OCI-M1 (cell line): ENCODE results near the gene KLHL29.
A peak's percentile ranks its signal among the peaks of the same experiment; 100 is the strongest.

Source experiments
- DNase-seq: peaks from one replicate; lab custom pipeline; 2025; lab: John Stamatoyannopoulos, UW

Gene KLHL29

DNA sequence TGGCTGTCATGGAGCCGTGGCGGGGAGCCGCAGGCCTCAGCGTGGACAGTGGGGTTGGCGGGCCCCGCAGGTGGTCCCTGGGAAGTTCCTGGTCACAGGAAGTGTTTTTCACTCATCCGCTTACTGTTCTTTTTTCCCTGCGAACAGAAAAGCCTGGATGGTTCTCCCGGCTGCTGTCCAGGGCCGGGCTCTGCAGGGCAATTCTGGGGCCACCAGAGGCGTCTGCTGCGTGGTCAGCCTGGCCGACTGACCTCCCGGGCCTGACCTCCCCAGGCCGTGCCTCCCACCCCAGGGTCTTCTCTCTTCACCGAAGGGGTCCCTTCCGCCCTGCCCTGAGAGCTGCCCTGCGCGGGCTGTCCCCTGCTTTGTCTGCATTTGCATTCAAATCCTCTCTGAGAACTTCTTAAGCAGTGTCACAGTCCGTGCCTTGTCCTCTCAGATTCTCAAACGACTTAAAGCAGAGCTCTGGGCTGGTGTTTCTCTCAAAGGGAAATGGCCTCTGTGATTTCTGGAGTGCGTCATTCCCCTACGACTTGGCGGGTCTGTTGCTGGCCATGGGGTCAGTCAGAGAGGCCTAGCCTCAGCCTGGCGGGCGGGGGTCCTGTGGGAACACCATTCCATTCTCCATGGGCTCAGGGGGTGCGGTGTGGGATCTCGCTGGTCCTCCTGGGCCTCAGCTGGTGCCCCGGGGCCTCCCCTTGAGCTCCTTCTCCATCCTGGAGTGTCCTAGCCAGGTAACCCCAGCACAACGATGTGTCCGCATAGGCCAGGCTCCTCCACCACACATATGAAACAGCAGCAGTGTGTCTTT, 38.3 kb downstream of the KLHL29 start:
- DNase-seq = no peak

DNA sequence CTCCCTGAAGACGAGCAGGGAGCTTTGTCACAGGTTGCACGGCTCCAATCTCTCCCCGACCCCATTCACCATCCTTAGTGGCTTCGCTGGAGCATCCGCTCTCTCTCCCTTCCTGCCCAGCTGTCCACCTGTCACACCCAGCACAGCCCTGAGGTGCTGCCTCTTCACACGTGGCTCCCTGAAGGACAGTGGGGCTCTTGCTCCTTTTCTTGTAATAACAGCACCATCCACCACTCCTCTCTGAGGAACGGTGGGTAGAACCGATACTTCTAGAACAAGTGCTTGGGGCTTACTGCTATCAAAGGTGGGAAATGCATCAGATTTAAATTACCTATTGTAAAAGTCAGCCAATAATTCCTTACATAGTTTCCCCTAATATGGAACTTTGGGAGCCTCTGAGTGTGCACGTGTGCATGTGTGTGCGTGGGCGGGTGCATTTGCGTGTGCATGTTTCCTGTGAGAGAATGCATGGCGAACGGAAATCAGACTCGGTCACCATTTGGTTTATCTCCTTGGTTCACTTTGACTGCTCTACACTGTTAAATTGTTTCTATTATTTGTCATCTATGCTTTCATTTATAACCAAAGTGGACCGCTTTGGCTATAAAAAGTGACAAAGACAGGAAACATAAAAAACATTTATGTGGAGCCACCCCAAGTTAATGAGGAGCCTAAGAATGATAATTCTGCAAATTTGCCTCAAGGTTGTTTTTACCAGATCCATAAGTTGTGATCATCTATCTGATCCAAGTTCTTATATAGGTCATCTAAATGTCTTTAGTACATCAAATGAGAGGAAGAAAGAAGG, 39.1 kb downstream of the KLHL29 start:
- no peak for DNase-seq

DNA sequence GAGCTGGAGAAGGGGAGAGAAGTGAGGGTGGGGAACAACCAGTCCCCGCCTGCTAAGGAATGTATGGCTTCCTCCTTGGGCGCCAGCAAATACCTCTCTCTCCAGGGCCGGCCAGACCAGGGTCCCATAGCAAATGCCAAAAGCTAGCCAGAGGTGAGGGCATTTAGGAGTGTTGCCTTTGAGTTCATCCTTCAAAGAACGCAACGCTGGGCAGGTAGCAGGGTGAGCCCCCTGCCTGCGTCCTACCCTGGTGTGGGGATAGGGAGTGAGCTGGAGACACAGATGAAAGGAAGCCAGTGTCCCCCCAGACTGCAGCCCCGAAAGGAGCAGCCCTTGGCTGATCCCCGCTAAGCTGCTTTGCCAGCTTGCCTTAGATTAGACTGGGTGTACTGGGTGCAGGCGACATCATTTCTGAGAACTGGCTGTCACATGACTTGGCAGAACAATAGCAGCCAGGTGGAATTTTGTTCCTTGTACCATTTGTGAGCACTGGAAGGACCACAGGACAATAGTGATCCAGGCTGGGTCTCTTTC, 40.4 kb downstream of the KLHL29 start:
- no peak for DNase-seq

DNA sequence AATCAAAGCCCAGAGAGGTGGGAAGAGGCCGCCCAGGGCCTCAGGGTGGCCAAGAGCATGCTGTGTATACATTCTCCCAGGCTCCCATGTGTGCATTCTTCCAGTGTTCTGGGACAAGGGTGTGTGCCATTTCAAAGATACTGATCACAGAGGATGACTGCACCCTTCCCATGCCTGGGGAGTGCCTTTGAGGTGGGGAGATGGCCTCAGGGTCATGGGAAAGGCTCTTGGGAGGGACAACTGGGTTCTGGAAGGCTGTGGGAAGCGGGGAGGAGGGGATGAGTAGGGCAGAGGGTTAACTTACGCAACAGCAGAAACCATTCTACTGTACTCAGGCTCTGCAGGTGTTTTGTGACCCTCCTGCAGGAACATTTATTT, 40.9 kb downstream of the KLHL29 start:
- no peak for DNase-seq

DNA sequence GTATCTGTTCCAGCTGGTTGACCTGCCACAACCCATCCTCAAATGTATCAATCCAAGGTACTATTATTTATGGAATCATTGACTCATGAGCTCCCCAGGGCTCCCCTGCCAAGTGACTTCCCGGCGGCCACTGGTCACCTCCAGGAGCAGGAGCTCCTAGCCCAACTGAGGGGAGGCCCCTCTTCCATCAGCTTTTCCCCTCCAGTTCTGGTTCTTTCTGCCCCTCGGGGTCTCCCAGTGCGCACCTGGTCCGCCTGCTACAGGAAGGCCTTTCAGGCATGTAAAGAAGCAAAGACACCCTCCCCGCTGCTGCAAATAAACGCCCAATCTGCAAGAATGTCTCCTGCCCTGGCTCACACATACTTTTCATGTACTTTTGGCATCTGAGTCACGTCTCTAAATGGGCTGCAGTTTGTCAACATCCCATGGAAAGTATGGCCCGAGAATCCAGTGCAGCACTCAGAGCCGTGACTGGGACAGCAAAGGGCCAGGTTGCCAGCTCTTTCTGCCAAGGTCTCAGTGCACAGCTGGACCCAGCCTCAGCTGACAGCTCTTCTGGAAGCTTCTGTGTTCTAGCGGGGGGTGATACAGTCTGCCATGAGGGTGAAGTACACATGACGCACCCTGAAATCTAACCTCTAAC, 41.4 kb downstream of the KLHL29 start:
- no peak for DNase-seq

DNA sequence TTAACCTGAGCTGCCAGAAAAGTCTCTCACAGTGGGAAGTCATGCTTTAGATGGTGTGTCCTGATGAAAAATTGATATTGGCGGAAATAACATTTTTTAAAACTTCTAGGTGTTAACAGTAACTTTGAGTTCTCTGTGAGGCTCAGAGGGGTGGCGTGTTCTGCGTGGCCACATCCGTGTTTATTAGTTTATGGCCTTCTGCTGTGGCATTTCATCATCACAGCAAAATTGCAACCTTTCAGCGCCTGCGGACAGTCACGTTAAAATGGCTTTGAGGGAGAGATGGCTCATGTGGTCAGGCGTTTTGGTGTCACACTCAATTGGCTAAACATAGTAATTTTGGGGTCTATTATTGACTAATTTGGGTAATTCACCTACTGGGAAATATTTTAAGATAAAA, 42.4 kb downstream of the KLHL29 start:
- DNase-seq = no peak

DNA sequence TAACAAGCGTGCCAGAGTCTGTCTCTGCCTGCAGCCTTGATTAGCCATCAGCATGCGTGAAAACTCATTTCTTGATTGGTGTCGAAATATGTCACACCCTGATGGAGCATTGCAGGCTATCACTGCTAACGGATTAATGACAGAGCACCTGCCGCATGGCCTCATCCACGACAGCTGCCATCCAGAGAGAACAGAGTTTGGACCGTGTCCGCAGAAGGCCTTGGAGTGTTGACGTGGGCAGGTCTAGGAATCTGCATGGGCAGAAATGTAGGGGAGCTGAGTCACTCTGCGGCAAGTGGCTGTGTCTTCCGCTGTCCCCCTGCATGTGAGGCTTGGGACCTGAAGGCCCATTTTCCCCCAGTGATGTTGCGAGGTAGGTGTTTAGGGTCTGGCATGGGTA, 43.0 kb downstream of the KLHL29 start:
- DNase-seq = no peak

DNA sequence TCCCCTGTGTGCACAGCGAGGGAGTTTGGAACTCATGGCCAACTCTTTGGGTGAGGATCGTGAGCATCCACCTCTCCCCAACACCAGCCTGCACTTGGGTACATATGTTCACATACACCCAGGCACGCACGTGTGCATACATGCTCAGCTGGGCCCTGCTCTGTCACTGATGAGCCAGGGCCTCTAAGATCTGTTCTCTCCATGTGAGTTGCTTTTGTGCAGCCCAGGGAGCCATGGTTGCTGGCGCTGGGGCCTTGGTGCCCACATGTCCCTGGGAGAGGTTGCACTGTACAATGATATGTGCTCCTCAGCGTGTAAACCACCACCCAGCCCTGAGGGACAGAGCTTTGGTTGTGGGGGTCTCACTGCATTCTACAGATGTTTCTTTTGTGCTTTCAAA, 44.1 kb downstream of the KLHL29 start:
- DNase-seq = no peak

DNA sequence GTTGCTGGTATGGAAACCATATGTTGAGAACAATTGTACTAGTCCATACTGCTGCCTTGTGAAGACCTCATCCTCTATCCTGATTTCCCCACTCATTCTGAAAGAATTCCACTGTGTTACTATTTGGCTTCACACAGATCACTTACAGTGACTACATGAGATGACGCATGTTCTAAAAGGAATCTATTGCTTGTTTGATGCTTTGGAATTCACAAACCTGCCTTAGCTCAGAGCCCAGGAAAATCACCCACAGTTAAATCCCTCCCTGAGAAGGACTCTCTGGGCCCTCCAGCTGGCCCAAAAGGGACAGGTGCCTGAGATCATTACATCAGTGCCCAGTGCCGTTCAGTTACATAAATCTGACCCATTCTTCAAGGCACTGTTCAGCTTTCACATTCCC, 45.3 kb downstream of the KLHL29 start:
- no peak for DNase-seq

DNA sequence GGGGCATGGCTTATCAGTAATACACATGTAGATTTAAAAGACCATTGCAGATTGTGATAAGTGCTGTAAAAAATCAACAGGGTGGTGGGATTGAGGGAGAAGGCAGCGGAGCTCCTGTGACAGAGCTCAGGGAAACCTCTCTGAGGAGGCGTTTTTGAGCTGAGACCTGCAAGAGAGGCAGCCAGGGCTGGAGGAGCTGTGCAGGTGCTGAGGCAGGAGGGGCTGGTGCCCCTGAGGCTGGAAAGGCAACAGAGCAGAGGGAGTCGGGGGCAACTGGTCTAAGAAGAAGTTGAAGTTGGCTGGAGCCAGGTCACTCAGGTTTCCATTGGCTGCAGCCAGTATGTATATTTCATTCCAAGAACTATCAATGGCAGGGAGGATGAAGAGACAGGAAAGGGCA, 47.6 kb downstream of the KLHL29 start:
- DNase-seq = no peak

DNA sequence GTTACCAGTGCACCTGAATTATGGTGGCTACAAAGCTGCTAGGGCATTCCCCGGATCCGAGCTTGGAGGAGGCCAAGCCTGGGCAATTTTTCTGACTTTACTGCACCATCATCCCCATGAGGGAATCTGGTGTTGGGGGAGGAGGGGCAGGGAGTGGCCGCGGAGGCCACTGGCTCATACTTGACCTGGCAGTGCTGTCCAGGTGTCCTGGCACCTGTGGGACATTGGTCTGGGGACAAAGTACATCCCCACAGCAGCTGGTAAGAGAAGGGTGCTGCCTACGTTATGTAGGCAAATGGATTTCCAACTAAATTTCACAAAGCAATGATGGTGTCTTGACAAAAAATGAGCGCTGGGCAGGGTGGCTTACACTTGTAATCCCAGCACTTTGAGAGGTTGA, 48.3 kb downstream of the KLHL29 start:
- DNase-seq = no peak

DNA sequence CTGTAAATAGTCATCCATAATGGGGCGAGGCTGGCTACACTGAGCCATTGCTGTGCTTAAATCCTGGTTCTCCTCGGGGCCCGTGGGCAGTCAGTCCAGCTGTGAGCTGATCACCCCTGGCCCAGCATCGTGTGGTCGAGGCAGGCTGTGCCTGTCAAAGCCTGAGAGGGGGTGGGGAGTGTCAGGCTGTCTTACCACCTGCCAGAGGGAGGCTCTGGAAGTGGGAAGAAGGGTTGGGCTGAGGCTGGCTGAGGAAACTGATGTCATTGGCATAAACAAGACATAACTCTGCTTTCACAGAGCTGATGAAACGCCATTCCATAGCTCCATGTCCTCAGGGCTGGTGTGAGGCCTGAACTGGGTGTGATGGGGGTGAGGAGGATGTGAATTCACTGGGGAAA, 49.7 kb downstream of the KLHL29 start:
- DNase-seq = no peak

DNA sequence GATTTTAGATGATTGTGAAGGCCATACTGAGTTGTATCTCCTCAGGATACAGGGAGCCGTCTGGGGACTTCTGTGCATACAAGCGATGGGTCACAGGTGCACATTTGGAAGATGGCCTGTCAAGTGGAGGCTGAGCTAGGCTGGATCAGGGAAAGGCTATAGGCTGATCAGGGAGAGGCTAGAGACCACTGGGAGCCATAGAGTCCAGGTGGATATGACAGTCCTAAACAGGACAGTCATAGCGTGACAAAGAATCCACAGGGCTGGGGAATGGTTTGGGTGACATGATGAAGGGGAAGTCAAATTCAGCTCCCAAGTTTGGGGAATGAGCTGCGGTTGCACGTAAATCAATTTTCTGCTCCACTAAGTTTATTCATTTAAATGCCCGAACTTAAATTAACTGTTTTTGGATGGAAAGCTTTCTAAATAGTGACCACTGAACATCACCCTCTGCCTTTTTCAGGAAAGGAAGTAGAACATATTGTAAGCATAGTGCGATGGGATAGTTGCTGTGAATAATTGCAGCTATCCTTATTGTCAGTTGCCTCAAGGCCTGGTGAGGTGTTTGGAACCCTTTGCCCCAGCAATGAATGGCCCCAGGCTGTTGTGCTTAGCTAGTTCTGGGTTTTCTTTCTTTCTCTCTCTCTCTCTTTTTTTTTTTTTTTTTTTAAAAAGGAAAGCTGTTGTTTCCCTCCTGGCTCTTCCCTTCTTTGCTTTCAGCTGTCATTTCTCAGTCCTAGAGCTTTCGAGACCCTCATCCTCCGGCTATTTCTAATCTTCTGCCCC, 50.5 kb downstream of the KLHL29 start:
- no peak for DNase-seq

DNA sequence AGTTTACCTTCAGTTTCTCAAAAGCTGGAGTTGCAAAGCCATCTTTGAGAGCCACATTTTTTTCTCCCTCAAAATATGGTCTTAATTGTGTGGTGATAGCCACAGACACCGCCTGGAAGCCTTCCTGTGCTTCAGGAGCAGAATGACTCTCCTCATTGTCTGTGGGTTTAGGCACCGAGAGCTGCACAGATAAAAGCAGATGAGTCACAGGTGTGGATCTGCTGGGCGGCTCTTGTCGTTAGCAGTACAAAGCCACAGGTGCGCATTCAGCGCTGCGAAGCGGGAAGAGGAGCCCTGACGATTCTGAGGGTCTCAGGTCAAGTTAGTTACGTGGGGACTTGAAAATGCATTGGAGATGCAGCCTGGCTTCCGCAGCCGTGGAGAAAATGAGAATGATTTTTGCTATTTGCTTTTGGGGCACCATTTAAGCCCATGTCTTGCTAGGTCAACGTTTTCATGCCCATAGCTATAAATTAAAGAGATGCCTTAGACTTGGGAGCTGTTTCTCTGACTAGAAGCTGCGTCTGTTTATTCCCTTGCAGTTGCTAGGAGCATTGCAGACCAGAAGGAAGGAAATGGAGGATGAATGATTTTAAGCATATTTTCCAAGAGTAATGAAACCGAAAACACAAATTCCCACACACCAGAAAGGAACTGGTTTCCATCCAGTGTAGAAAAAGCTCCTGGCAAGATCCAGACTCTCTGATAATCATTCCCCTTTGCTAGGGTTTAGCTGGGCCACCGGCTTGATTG, 51.5 kb downstream of the KLHL29 start:
- DNase-seq = no peak

DNA sequence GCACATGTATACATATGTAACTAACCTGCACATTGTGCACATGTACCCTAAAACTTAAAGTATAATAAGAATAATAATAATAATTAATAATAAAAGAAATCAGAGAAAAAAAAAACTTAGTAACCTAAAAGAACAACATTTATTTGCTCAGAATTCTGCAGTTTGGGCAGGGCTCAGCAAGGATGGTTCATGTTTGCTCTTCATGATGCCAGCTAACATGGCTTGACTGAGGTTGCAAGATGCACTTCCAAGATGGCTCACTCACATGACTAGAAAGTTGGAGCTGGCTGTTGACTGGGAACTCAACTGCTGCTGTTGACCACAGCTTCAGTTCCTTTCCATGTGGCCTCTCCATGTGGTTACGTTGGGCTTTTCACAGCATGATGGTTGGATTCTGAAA, 56.4 kb downstream of the KLHL29 start:
- no peak for DNase-seq

DNA sequence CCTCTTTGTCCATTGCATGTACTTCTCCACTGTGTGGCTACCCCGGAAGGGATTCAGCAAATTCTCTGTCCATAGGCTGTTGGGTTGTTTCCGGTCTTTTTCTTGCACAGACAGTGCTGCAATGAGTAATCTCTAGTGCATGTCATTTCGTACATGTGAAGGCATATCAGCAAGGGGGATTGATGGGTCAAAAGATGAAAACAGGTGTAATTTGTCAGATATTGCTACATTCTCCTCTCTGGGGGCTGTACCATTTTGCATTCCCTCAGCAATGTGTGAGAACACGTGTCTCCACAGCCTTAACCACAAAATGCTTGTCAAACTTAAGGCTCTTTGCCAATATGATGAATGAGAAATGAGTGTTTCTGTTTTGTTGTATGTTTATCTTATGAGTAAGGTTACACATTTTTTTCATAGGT, 60.5 kb downstream of the KLHL29 start:
- DNase-seq = peak; percentile 75

DNA sequence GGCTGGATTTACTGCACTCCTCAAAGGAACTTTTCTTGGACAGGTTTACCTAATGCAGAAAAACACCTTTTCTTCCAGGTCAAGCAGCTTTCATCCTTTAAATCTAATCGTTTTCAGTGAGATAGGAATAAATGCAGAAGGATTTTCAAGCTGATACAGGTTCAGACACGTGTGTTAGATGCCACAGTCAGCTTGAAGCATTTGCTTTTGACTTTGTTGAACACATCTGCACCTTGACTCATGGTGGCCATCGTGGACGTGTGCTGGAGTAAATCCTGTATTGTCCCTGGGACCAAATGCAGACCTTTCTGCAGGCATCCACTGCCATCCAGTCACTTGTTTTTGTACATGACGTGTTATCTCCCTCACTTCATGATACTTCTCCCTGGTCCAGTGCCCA, 61.9 kb downstream of the KLHL29 start:
- no peak for DNase-seq

DNA sequence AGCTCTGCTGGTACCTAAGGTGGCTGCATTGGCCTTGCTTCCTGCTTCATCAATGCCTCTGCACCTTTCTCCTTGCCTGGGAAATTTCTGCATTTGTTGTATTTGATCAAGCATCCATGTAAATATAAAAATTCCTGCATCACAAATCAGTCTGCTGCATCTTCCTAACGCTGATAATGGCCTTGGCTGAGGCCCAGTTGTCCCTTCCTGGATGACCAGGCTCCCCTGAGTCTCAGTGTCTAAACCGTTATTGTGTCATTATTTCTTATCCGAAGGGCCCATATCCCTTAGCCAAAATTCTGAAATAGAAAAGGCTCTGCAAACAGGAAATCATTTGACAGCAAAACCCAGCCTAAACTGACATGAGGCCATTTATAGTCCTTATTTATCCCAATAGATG, 62.4 kb downstream of the KLHL29 start:
- no peak for DNase-seq

DNA sequence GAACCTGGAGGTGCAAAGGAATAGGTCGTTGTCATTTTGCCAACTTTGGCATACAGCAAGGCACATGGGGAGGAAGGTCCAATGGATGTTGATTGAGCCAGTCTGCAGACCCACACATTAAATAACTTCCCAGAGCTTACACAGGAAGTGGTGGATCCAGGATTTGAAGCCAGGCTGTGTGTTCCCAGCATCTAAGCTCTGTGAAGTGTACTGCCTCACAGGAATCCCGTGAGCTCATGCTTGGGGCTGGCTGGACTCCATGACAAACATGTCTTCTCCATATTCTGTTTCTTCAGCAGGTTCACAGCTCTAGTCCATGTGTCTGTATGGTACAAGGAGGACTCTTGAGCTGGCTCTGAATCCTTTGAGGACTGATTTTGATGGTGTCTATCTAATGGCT, 63.9 kb downstream of the KLHL29 start:
- no peak for DNase-seq

DNA sequence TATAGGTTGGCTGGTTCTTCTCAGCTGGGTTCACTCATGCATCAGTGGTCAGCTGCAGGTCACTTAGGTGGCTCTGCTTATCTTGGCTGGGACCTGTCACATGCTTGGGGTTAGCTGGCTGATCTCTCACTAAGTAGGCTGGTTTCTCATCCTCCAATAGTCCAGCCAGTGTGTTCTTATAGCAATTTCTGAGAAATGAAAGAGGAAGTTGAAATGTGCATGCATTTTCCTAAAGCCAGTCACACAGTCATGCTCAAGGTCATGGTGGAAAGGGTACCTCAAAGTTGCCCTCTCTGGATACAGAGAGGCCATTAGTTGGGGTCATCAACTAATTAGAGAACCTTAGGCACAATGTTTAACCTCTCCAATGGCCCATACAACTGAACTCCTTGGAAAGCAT, 64.4 kb downstream of the KLHL29 start:
- DNase-seq = peak; percentile 96

DNA sequence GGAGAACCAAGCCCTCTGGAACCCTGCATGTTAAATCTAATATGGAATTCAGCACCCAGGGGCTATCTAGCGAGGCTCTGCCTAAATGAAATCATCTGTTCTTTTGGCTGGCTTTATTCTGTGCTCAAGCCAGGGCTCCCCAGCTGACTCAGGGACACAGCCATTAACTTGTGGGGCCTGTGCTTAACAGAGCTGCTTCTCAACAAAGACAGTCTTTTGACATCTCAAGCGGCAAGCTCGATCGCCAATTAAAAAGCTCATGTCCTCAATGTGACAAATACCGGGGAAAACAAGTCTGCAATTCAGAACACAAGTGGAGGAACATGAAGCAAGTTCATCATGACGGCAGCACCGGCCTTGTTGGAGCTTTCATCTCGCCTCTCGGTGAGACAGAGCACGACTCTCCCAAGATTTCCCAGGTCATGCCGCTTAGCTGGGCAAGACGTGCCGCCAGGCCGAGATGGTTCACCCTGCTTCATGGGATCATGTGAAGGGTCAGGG, 64.9 kb downstream of the KLHL29 start:
- DNase-seq = no peak
